NCI-H82 (cell line): Measurements from ENCODE around the gene INSIG1.
A peak's percentile ranks its signal among the peaks of the same experiment; 100 is the strongest.

Experiments used
- DNase-seq: peaks from one replicate; lab custom pipeline; 2025; lab: John Stamatoyannopoulos, UW

The INSIG1 gene

DNA sequence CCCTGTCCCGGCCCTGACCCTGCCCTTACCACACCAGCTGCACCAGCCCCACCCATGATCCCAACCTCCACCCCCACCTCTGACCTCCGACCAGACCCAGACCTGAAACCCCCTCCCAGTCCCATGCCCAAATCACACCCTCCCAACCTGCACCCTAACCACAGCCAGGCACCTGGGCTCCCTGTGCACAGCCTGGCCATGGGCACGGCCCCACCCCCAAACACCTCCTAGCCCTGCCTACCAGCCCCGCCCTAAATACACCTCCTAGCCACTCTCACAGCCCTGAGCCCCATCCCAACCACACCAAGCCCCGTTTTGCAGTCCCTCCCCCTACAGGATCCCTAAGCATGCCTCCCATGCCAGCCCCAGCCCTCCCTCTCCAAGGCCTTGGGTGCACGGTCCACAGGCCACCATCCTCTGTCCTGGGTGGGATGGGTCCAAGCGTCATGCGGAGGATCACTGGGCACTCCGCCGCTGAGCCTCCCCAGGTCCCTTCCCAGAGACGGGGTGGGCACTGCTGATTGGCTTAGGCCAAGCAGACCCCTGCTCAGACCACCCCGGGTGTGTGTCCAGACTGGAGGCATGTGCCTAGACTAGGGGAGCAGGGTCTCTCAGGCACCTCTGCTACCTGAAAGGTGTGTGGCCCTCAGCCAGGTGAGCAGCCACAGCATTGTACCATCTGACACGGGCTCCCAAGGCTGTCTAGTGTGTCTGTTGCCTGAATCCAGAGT lies 30.1 kb downstream of the INSIG1 start:
- DNase-seq = no peak

GRCh38 chr7:155329225-155329624 lies 31.5 kb downstream of the INSIG1 start:
- DNase-seq = no peak

- no peak for DNase-seq
Observed at GRCh38 chr7:155331396-155331795, 33.7 kb downstream of the INSIG1 start.

GRCh38 chr7:155333346-155334234 lies 35.9 kb downstream of the INSIG1 start:
- peak; percentile 65 for DNase-seq

DNA sequence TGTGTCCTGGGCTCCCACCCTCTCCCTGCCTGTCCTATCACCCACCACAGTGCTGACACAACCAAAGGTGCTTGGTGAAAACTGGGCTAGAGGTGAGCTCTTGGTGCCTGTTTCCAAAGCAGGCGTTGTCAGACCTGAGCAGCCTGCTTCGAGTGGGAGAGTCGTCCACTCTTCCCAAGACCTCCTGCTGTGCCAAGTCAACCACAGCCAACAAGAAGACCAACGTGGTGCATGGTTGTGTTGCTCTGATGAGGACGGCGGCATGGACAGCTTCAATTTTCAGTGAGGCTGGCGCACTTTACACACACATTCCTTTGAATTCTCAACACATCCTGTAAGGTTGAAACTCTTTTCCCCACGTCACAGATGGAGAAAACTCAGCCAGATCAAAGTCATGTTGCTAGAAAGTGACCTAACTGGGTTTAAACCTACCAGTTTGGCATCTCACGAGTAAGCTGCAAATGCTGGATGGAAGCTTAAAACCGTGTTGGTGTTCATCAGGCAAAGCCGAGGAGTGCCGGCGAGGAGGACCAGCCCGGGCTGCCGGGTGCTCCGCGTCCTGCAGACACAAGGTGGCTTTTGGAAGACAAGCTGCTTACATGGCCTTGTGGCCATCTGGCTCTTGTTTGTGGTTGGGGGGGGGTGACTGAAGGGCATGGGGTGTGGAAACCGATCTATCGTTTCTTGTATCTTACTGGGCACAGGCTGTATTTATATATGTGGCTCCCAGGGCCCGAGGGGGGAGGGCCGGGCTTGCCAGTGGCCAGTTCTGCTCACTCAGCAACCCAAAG lies 39.3 kb downstream of the INSIG1 start:
- peak; percentile 88 for DNase-seq

- DNase-seq = no peak
Observed at GRCh38 chr7:155337946-155338631, 40.4 kb downstream of the INSIG1 start.

- DNase-seq = no peak
Observed at GRCh38 chr7:155338632-155339320, 41.1 kb downstream of the INSIG1 start.

DNA sequence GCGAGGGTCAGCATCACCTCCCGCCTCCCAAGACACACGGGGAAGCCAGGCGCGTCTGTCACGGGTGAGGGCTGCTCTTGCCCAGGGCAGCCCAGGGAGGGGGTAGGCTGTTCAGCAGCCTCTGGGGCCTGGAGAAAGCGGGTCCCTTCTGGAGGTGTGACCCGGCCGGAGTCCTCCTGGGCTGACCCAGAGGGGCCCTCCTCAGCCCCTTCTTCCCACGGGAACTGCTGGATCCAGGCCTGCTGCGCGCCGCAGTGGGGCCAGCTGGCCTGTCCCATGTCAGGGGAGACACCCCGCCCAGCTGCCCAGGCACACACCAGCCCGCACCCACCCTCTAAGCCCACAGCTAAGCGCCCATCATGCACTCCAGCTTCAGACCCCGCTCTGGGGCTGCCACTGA lies 41.8 kb downstream of the INSIG1 start:
- no peak for DNase-seq

- no peak for DNase-seq
Observed at GRCh38 chr7:155340071-155340531, 42.4 kb downstream of the INSIG1 start.

DNA sequence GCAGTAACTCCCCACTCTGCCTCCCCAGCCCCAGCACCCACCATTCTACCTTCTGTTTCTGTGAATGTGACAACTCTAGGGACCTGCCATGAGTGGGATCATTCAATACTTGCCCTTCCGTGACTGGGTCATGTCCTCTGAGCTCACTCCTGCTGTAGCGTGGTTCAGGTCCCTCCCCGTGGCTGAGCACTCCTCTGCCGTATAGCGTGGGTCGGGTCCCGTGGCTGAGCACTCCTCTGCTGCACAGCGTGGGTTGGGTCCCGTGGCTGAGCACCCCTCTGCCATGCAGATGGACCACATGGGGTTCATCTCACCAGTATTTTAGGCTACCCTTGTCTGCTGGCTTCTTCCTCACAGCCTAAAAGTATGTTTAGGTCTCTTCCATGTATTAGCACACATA lies 43.0 kb downstream of the INSIG1 start:
- DNase-seq = no peak

DNA sequence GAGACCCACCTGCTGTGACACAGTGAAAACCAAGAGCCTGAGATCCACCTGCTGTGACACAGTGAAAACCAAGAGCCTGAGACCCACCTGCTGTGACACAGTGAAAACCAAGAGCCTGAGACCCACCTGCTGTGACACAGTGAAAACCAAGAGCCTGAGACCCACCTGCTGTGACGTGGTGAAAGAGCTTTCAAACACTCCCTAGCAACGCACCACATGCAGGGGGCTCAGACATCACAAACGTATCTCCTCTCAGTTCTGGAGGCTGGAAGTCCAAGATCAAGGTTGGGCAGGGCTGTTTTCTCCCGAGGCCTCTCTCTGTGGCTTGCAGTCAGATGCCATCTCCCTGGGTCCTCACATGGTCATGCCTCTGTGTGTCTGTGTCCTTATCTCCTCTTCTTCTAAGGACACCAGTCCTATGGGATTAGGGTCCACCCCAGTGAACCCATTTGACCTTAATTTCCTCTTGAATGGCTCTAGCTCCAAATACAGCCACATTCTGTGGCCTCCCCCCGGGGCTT lies 43.8 kb downstream of the INSIG1 start:
- DNase-seq = no peak

DNA sequence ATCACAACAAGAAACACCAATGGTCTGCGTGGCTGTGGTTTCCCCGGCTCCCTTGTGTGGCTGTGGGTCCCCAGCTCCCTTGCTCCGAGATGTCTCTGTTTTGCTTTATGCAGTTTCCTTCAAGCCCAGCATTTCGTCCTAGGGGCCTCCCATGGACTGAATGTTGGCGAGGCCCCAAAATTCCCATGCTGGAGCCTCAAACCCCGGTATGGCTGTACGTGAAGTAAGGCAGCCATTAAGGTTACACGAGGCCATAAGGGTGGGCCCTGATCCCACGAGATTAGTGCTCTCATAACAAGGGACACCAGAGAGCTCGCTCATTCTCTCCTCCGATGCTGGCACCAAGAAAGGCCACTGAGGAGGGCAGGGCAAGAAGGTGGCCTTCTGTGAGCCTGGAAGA lies 44.6 kb downstream of the INSIG1 start:
- no peak for DNase-seq

- no peak for DNase-seq
Observed at GRCh38 chr7:155343150-155343549, 45.5 kb downstream of the INSIG1 start.

GRCh38 chr7:155343661-155344121 lies 46.0 kb downstream of the INSIG1 start:
- no peak for DNase-seq

DNA sequence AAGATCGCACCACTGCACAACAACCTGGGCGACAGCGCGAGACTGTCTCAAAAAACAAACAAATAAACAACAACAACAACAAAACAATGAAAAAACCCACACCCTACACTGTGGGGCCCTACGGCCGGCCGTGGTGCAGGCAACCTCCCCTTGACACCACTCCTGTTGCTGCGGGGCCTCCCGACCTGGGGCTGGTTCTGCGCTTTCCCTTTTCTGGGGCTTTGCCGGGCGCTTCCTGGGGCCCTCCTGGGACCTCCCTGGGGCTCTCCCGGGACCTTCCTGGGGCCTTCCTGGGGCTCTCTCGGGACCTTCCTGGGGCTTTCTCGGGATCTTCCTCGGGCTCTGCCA lies 46.6 kb downstream of the INSIG1 start:
- DNase-seq = no peak

- DNase-seq = peak; percentile 90
Observed at GRCh38 chr7:155344618-155345433, 47.1 kb downstream of the INSIG1 start.

DNA sequence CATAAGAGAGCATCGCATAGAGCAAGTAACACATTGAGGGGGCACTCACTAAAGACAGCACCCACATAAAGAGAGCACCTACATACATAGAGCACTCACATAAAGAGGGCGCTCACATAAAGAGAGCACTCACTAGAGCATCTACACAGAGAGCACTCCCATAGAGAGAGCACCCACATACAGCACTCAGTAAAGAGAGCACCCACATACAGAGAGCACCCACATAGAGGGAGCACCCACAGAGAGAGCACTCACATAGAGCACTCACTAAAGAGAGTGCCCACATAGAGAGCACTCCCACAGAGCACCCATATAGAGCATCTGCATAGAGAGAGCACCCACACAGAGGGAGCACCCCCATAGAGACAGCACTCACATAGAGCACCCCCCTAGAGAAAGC lies 47.8 kb downstream of the INSIG1 start:
- no peak for DNase-seq

DNA sequence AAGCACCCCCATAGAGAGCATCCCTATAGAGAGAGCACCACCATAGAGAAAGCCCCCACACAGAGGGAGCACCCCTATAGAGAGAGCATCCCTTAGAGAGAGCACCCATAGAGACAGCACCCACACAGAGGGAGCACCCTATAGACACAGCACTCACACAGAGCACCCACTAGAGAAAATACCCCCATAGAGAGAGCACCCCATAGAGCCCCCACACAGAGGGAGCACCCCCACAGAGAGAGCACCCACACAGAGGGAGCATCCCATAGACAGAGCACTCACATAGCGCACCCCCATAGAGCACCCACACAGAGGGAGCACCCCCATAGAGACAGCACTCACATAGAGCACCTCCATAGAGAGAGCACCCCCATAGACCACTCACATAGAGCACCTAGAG lies 48.6 kb downstream of the INSIG1 start:
- DNase-seq = no peak

DNA sequence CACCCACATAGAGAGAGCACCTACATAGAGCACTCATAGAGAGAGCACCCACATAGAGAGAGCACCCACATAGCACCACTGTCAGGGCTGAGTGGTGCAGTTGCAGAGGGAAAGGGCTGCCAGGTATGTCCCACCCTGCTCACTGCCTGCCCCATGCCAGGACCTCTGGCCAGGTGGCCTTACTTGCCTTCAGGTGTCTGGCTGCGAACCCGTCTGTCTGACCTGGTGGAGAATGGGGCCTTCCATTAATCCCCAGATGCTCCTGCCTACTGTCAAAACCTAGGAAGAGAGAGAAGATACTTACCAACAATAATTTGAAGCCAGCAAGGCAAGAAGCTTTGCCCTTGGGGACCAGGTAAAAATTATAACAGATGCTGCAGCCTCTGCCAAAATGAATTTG lies 51.1 kb downstream of the INSIG1 start:
- no peak for DNase-seq
